ENCODE data around the gene RPL27A. TPM values are rescaled to one million over a fixed set of nuclear protein-coding genes. Genes with fewer than 3 reads are reported as not detected.

Gene RPL27A
- total RNA-seq, 1 donor from 2014 or later = 1,393 TPM

DNA sequence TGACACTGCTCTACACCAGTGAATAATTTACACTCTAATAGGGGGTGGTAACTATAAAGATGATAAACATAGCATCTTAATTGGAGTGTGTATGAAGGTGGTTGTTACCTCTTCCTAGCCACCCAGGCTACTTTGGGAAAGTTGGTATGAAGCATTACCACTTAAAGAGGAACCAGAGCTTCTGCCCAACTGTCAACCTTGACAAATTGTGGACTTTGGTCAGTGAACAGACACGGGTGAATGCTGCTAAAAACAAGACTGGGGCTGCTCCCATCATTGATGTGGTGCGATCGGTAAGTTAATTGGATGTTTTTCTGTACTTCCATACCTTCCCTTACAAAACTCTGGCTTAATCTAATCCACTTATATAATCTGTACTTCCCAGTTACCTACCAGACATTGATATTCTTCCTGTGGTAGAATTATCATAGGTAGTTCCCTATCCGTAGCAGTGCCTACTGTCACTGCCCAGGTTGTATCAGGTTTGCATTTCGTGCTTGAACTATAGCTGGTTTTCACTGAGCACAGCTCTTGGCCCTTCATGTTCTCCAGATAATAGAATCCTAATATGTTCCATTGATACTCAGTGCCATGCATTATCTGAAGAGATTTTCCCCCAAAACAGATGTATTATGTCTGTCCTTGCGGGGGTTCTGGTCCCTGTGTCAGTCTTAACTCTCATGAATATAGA is 2.2 kb downstream of the RPL27A start:
- no peak for DNase-seq (ENCODE audit: low read depth)
- TF ChIP-seq, protein P1, sequence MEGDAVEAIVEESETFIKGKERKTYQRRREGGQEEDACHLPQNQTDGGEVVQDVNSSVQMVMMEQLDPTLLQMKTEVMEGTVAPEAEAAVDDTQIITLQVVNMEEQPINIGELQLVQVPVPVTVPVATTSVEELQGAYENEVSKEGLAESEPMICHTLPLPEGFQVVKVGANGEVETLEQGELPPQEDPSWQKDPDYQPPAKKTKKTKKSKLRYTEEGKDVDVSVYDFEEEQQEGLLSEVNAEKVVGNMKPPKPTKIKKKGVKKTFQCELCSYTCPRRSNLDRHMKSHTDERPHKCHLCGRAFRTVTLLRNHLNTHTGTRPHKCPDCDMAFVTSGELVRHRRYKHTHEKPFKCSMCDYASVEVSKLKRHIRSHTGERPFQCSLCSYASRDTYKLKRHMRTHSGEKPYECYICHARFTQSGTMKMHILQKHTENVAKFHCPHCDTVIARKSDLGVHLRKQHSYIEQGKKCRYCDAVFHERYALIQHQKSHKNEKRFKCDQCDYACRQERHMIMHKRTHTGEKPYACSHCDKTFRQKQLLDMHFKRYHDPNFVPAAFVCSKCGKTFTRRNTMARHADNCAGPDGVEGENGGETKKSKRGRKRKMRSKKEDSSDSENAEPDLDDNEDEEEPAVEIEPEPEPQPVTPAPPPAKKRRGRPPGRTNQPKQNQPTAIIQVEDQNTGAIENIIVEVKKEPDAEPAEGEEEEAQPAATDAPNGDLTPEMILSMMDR (conservative IDR thresholded peaks at IDR 0.05; ENCODE audit: low read depth, low read length) = no peak
- peak overlapping the region; percentile 98 for H3K4me3 ChIP-seq (ENCODE audit: low read depth, low read length)

DNA sequence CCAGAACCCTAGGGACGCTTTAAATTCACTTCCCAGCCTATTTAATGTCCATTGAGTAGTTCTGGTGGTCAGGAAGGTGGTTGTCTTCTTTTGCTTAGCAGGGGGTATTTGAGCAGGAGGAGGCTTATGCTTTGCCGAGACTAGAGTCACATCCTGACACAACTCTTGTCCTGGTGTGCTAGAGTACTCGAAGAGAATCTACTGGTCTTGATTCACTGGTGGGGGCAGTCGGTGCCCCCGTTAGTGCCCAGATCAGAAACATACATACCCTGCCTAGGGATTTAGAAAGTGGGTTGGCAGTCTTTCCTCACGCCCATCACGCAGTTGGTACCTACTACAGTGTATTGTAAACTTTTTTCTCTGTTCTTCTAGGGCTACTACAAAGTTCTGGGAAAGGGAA is 2.7 kb downstream of the RPL27A start:
- H3K4me3 ChIP-seq (ENCODE audit: low read depth, low read length) = no peak overlapping the region
- TF ChIP-seq, protein P1 (conservative IDR thresholded peaks at IDR 0.05; ENCODE audit: low read depth, low read length) = no peak
- DNase-seq (ENCODE audit: low read depth) = no peak

DNA sequence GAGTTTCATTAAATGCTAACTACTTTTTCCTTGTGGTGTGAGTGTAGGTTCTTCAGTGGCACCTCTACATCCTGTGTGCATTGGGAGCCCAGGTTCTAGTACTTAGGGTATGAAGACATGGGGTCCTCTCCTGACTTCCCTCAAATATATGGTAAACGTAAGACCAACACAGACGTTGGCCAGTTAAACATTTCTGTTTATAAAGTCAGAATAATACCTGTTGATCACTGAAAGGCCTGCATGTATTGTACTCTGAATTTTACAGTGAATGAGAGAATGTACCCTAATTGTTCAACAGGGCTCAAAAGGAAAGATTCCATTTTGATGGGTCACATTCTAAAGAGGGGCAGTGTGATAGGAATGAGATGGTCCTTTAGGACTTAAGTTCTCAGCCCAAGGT is 3.2 kb downstream of the RPL27A start:
- H3K4me3 ChIP-seq (ENCODE audit: low read depth, low read length) = no peak overlapping the region
- no peak for DNase-seq (ENCODE audit: low read depth)

DNA sequence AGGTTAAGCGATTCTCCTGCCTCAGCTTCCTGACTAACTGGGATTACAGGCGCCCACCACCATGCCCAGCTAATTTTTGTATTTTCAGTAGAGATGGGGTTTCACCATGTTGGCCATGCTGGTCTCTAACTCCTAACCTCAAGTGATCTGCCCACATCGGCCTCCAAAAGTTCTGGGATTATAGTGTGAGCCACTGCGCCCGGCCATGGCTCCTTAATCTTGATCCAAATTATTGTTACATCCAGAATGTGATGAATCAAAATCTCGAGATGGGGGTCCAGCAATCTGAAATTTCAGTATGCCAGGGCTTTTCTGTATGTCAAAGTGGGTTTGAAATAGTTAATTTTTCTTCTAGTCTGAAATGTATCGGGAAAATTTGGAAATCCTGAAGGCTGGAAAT is 3.7 kb downstream of the RPL27A start:
- DNase-seq (ENCODE audit: low read depth) = no peak
- TF ChIP-seq, protein P1 (conservative IDR thresholded peaks at IDR 0.05; ENCODE audit: low read depth, low read length) = no peak

More for the DNA sequence above, 3.2 kb downstream of the RPL27A start:
- TF ChIP-seq, protein P1 (conservative IDR thresholded peaks at IDR 0.05; ENCODE audit: low read depth, low read length) = no peak

DNA sequence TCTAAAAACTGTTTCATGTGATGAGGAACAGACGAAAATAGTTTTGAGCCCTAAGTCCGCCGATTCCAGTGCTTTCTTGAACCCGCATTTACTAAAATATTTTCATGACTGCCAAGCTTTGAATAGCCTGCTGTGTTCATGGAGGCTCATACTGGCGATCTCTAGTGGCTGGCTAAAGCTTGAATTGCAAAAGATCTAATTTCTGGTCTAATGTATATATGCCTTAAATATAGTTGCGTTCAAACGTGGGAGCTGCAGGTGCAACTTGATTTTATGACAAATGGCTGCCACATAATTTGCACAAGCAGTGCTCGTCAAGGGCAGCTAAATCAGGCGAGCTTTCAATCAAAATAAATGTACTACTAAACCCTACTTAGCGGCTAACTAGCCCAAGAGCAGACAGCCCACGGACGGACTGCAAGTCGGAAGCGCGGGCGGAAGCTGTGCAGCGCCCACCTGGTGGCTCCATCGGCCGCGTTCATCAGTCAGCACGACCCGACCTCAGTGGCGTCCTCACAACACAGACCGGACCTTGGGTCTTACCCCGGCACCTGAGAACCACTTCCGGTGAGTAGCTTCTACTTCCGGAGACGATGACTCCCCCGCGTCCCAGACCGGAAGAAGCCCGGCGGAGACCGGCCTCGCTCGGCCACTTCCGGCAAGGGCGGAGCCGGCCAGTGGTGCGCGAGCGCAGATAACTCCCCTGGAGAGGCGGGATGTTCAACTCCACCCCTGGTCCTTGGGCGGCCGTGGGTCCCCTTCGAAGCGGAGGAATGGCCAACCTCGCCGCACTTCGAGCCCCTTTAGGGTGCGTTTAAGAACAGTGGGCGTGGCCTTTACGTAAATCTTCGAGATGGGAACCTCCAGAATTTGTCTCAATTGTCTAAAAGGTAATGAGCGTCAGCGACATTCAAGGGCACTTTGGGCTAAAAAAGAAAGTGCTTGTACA is 6.1 kb downstream of the RPL27A start:
- TF ChIP-seq, protein P1 (conservative IDR thresholded peaks at IDR 0.05; ENCODE audit: low read depth, low read length) = peak; percentile 26
- H3K4me3 ChIP-seq (ENCODE audit: low read depth, low read length) = peak overlapping the region; percentile 59
- peak; percentile 73 for DNase-seq (ENCODE audit: low read depth)

More for the DNA sequence above, 3.7 kb downstream of the RPL27A start:
- no peak overlapping the region for H3K4me3 ChIP-seq (ENCODE audit: low read depth, low read length)

DNA sequence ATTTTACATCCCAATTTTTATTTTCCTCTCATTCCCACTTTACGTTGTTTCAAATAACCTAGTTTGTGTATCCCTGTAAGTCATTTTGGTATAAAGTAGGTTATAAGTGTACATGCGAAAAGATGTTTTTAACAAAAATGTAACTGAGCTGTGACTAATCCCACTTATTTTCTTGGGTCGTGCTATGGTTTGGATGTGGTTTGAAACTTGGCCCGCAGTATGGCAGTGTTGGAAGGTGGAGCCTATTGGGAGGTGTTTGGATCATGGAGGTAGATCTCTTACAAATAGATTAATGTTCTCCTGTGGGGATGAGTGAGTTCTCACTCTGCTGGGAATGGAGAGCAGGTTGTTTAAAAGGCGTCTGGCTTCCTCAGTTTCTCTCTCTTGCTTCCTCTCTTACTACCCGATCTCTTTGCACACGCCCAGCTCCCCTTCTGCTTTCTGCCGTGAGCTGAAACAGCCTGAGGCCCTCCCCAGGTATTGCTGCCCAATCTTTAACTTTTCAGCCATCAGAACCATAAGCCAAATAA is 7.2 kb downstream of the RPL27A start:
- TF ChIP-seq, protein P1 (conservative IDR thresholded peaks at IDR 0.05; ENCODE audit: low read depth, low read length) = no peak
- no peak for DNase-seq (ENCODE audit: low read depth)
- H3K4me3 ChIP-seq (ENCODE audit: low read depth, low read length) = peak overlapping the region; percentile 59
